Measurements from ENCODE around the gene PRKCE.

PRKCE gene

DNA sequence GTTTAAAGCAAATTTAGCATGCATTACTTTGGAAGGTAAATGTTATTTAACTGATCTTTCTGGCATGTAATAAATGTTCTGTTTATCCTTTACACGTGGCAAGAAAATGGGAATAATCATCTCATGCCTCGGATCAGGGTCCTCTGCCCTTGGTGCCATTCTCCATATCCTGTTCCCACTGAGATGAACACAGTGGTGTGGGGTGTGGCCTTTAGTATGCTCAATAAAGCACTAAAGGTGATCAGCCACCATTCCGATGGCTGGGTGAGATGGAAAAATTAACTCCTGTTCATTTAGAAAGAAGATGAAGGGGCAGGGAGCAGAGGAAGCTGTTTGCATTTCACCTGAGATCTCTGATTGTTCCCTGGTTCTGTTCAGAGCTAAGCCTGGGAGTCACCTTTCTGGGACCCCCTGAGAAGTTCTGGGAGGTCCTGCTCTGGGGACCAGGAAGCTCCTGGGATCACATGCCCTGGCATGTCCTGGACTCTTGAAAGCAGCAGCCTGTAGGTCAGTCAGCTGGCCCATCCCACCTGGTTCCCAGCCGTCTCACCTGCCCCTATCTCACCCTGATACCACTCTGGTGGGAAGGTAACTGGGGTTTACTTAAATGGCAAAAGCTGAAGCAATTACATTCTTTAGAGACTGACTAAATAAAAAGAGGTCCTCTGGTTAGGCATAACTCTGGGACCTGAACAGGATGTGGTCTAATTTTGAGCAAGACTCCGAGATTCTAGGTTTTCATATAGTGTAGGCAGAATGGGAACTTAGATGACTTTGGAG lies 356.8 kb downstream of the PRKCE start:
- DNase-seq (ENCODE audit: low read depth in 2 of 3, low spot score in 1 of 3): no peak

DNA sequence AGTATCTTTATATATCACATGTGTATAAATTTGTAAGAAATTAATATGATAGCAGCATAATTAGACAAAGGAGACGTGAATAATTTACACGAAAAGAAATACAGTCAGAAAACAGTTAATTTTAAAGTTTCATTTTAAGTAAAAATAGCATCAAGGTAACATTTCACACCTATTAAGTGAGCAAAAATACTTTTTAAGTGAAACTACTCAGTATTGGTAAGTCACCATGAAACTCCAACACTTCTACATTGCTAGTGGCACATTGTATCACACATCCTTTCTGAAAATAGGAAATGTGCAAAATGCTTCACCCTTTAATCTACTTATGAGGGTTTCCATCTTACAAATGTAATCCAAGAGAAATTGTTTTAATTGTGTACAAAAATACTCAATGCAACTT lies 357.8 kb downstream of the PRKCE start:
- DNase-seq (ENCODE audit: low read depth in 2 of 3, low spot score in 1 of 3): no peak

DNA sequence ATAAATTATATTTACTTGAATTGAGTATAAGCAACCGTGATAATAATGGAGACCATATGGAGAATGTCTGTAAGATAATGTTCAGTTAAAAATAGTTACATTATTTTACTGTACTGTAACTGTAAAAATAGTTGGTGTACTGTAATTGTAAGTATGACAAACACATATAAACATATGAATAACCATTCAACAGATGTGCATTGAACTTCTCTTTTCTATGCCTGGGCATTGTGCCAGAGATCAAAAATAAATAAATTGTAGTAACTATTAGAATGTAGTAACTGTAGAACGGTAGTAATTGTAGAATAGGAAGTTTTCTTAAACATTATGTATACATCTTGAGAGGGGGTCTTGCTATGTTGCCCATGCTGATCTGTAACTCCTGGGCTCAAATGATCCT lies 358.3 kb downstream of the PRKCE start:
- DNase-seq (ENCODE audit: low read depth in 2 of 3, low spot score in 1 of 3): no peak

DNA sequence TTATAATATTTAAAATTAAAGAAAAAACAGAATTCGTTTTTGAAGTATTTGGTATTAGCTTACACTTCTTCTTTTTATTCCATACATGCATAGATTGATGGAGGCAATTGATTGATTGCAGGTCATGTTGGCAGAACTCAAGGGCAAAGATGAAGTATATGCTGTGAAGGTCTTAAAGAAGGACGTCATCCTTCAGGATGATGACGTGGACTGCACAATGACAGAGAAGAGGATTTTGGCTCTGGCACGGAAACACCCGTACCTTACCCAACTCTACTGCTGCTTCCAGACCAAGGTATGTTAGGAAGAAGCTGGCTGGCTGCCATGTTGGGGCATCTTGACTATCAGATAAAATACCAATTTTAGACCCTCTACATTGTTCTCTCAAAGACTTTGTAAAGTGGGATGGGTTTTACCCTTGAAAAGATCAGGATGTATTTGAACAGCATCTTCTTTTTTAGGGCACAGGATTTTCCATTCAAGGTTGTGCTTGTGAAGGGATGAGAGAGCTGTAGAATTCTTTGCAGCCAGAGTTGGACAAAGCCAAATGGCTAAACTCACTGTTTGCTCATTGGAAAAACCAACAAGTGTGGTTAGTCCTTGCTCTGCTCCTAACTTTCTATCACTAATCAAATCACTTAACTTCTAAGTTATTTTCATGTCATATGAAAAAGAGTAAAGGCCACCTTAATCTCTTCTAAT lies 358.9 kb downstream of the PRKCE start:
- no peak for DNase-seq (ENCODE audit: low read depth in 2 of 3, low spot score in 1 of 3)

DNA sequence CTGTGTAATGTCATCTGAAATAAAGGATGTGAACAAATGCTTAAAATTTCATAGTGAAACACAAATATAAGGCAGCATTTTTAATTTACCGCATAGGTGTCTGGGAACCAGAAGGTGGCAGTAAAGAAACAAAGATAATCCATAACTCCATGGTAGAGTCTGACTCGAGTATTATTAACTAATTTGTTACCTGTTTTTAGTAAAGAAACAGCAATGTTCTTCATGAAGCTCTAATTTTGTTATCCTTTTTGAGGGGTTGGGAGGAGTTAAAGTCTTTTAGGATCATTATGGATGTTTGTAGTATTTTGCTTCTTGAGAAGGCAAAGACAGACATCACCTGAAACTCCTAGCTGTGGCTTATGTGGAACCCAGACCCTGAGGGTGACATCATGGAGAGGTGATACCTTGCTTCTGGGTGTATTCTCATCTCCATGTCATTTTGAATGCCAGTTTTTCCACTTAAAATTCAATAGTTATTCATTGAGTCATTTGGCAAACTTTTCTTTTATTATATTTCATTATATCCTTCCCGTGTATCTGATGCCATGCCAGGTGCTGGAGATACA lies 359.5 kb downstream of the PRKCE start:
- DNase-seq (ENCODE audit: low read depth in 2 of 3, low spot score in 1 of 3): no peak

DNA sequence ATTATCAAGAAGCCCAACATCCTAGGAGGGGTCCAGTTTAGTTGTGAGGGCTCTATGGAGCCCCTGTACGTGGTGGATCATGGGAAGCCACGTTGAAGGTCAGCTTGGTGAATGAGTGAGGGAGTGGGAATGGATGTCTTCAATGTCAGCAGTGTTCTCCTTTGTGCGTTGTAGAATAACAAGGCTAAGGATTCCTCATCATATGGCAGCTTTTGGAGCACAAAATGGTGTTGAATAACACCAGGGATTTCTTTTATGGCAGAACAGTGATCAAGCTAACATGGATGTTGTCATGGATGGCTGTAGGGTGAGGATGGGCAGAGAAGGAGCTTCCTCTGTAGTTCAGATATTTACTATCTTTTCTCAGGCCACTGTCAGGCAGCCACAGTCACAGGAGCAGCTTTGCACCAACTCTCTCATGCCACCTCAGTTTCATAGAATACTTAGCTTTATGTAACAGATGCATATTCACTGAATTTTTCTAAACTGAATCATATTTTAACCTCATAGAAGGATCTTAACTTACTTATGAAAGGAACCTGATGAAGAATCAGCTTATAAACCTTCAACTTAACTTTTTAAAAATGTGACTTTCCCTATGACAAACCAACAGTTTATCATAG lies 361.3 kb downstream of the PRKCE start:
- DNase-seq (ENCODE audit: low read depth in 2 of 3, low spot score in 1 of 3): no peak

DNA sequence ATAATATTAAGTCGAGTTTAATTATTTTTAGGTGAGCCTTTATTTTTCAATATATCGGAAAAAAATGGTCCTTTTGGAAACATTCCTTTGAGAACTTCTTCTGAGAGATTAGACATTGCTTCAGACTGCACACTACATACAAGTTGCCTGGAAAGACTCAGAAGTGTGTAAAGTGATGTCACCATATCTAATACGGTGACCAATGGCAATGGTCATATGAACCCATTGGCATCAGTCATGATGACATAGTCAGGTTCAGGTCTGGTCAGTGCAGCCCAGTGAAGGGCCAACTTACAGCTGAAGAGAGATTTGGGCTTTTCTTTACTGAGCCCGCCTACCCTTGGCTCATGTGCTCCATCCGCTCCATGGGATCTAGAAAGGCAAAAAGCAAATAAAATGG lies 362.3 kb downstream of the PRKCE start:
- no peak for DNase-seq (ENCODE audit: low read depth in 2 of 3, low spot score in 1 of 3)

DNA sequence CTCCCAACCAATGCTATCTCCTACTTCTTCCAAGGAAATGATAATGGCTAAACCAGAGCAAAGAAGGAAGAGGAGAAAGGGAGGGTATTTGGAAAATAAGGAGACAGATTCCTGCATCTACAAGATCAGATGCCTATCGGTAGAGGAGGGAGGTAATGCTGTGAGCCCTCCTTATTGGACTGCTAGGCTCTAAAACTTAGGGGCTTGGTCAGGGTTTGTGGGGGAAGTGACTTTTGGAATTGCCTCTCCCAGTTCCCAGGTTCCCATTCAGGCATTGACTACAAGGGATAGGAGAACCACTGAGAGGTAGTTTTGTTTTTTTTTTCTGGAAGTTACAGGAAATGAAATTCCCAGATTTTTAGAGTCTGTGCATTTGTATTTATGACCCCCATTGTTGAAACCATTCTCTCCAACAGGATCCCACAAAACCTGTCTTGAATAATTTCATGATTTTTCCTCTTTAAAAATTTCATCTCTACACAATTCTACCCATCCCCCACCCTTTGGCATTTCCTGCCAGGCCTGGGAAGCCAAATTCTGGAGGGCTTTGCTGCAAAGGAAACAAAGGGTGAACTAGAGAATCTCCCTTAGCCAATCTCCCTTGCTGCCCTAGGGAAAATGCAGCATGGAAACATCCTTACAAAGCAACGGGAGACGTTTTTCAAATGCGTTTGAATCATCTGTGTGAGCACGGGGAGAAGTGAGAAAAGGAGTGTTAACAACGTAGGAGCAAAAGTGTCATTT lies 363.6 kb downstream of the PRKCE start:
- DNase-seq (ENCODE audit: low read depth in 2 of 3, low spot score in 1 of 3): no peak

DNA sequence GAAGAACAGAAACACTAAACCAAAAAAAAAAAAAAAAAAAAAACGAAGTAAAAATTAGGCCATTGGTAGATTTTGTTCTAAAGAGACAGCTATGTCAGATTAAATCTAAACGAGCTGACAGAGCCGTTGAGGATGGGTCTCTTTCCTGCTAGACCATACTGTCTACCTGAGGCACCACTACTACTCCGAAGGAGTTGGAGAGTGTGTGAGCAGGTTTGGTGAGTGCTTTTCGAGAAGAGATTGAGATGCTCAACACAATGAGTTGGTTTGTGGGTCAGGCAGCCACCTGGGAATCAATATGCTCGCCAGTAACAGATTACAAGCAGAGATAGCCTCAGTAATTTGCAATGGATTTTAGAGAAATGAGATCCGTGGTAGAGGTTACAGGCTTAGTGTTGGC lies 364.2 kb downstream of the PRKCE start:
- DNase-seq (ENCODE audit: low read depth in 2 of 3, low spot score in 1 of 3): no peak

DNA sequence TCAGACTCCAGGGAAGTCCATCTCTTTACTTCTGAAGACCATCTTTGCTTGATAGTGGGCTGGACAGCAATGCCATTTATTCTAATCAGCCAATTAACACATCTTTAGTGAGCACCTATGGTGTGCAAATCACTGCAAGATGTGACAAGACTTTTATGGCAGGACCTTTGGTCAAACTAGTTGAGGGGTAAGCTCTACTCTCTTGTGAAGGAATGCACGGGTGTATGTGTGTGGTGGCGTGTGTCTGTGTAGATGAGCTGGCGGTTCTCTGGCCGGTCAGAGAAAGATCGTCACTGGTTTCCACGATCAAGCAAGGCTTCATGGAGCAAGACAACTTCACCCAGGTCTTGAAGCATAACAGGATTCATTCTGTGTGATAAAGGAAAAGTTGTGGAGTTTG lies 364.6 kb downstream of the PRKCE start:
- no peak for DNase-seq (ENCODE audit: low read depth in 2 of 3, low spot score in 1 of 3)

DNA sequence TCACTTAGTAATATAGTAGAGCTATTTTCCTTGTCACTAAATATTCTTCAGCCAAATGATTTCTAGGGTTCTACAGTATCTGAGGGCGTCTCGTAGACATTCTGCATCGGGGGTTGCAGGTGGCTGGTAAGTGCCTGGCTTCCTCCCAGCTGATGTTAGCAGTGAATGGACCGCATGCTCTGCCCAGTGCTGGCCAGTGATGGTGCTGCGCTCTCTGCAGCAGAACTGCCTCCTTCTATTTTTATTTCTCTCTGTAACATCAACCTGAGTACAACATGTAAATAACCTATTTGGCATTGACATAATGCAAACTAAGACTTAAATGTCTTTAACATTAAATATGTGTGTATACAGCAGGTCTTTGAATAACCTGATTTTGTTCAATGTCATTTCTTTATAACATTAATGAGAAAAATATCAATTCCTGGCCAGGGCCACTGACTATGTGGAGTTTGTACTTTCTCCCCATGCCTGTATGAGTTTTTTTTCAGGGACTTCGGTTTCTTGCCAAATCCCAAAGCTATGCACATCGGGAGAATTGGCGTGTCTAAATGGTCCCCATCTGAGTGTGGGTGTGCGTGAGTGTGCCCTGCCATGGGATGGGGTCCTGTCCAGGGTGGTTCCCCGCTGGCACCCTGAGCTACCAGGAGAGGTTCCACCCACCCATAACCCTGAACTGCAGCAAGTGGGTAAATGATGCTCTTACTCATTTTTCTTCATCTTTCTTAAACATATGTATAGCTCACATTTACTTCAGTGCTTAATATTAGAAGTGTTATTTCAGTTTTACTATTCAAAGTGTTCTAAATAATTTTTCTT lies 367.5 kb downstream of the PRKCE start:
- no peak for DNase-seq (ENCODE audit: low read depth in 2 of 3, low spot score in 1 of 3)

DNA sequence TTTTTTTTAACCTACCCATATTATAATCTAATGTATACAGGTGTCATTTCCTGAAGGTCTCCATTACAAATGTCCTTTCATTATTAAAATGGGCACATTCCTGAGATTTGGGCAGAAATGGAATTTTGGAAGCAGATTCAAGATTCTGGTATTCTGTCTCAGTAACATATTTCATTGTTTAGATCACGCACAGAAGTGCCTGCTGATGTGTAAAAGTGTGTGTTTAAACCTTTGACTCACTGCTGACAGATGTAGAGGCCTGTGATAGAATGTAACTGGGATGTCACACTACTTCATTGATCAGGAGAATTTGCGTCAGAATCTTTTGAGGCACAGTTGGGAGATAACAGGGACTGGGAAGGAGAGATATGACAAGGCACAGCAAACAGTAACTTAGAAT lies 368.9 kb downstream of the PRKCE start:
- no peak for DNase-seq (ENCODE audit: low read depth in 2 of 3, low spot score in 1 of 3)

DNA sequence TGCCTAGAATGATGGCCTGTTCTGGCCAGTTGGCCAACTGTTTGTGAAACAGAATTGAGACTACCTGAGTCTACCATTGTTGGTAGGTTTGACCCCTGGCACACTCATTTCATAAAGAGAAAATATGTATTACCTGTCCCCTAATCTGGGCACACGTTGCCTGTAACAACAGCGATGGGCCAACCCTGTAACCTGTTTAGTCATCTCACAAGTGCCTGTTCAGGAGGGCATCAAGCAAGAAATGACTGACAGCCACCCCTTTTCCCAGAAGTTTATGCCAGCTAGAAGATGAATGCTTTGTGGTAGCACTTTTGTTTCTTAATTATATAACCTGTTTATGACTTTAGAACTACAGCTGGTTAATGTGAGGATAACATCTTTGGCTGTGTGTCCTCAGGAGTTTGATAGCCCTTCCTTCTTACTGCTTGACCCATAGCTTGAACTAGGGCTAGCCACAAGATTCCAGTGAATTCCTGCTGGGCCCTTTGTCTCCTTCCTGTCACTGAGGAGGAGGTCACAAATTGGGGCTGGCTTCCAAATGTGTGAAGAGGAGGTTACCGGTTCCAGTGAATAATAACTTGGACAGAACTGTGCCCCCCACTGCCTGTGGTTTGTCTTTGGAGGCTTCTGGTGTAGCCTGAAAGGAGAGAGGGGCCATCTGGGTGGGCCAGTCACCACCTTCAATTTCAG lies 371.8 kb downstream of the PRKCE start:
- DNase-seq (ENCODE audit: low read depth in 2 of 3, low spot score in 1 of 3): no peak

DNA sequence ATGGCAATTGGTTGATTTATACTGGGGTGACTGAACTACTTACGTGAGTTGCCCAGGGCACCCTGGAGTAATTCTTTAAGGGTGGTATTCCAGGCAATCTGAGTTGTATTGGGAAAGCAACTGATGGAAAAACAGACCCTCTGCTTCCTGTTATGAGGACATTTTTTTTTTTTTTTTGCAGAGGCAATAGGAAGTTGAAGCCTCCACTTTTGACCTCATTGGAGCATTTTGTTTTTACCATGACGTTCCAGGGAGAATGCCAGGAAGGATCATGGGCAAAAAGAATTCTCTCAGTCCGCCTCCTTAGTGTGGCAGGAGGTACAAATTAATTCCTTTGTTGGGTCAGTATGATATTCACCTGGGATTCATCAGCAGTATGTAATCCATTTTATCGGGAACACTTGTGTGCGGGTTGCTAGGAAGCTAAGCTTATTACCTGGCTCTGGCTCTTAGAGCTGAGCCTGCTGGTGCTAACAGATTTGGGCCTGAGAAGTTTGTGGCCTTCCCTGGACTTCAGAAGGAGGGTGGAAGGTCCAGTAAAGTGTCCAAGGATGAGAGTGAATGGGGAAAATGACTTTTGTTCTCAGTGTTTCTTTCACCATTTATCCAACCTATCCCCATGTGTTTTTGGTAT lies 372.8 kb downstream of the PRKCE start:
- no peak for DNase-seq (ENCODE audit: low read depth in 2 of 3, low spot score in 1 of 3)

DNA sequence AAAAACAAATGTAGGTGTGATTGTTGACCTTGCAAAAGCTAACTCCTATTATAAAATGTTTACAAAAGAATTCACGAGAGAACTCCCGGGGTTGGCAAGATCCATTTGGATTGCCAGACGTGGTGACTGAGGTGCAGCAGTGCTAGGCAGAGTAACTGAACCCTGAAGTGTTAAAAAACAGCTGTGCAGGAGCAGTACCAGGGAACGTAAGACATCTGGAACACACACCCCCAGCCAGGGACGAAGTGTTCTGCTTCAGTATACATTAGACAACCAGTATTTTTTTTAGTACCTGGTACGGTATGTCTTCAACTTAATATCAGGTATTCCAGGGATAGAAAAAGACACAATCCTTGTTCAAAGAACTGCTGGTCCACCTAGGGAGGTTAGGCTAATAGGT lies 373.6 kb downstream of the PRKCE start:
- no peak for DNase-seq (ENCODE audit: low read depth in 2 of 3, low spot score in 1 of 3)

DNA sequence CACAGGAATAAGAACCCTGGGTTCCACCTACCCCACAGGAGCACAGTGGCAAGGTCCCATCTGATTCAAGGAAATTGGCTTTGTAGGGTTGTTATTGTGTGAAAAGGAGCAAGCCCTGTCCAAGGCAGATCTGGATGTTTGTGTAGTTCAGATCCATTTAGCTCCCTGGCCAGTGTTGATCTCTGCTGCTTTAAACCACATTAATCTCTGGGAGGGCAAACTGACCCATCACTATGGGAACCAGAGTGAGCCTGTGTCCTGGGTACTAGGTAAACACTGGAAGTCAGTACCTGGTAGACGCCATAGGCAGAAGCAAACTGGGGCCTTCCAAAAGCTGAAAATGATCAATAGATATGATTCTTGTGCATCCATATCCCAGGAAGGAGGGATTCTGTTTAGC lies 374.2 kb downstream of the PRKCE start:
- no peak for DNase-seq (ENCODE audit: low read depth in 2 of 3, low spot score in 1 of 3)

DNA sequence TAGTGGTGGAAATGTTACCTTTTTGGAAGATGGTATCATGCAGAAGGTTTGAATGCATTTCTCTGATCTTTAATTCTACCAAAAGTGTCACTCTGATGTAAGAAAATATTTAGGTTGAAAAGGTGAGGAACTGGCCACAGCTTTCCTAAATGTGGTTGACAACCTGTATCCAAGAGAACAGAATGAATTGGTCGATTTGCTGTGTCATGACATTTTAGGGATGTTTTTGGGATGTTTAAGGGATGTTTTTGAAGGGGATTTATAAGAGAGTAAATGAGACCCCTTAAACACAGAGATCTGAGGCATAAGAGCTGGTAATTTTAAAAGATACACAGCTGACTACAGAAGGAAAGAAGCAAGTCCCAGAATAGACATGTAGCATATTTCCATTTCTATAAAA lies 375.0 kb downstream of the PRKCE start:
- DNase-seq (ENCODE audit: low read depth in 2 of 3, low spot score in 1 of 3): no peak

DNA sequence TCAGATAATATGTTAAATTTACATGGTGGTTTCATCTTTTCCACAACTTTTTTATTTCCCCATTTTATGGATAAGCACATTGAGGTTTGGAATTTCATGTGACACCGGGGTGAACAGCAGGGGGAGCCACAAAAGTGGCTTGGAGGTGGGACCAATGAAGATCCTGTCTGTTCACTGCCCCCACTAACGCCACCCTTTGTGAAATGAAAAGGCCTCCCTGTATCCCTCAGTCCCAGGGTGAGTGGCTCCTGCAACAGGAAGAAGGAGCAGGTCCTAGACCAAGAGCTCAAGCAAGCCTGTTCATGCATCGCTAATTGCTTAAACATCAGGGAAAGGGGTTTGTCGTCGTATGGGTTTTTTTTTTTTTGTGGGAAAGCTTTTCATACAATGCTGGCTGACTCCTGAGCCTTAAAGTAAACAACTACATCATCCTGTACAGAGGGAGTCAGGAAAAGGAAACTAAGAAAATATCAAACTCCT lies 377.9 kb downstream of the PRKCE start:
- no peak for DNase-seq (ENCODE audit: low read depth in 2 of 3, low spot score in 1 of 3)

DNA sequence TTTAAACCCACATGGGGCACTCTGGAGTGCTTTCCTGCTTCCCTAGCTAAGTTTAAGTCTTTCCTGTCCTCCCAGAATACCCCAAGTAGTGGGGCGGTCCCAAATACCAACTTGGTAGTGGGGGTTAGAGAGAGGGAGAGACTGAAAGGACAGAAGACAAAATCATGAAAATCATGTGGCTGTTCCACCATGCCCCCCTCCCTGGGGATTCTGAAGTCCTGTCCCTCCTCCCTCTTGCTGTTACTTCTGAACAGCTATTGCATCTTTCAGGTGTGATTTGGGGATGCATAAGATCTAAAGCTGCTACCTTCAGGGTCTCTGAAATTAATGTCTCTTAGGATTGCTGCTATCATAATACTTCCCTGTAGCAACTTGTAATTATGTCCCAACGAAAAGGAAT lies 378.9 kb downstream of the PRKCE start:
- DNase-seq (ENCODE audit: low read depth in 2 of 3, low spot score in 1 of 3): no peak

Measured in stimulated activated CD4-positive, alpha-beta T cell treated with anti-CD3 and anti-CD28 coated beads, Interleukin-12 subunit alpha, Interleukin-12 subunit beta, amount 100 ng/mL, for 48 hours (primary cell).